Prostate gland (tissue), 2 donors: ENCODE results near the gene FFAR2.

ENCODE experiments used
- POLR2A ChIP-seq: fragments of 450-650 bp; IDR thresholded peaks from one replicate; pipeline ENCODE4 v1.6.1; 2016; ENCODE audit warnings: antibody characterized with exemption, mild to moderate bottlenecking
- POLR2AphosphoS5 ChIP-seq: sonication (generic); formaldehyde crosslinking; IDR thresholded peaks from one replicate; pipeline ENCODE4 v1.6.1; 2017; ENCODE audit warnings: antibody characterized with exemption
- TF ChIP-seq, protein P1 (sequence below), 4 experiments: fragments of 200-600 bp in 2 of 4; fragments of 450-650 bp in 2 of 4; sonication (generic) in 2 of 4; IDR thresholded peaks; 1 replicate in 3 of 4; 2 replicates in 1 of 4; pipeline ENCODE4 v1.5.1; 2016 to 2019; ENCODE audit warnings: antibody characterized with exemption in 4 of 4, mild to moderate bottlenecking in 2 of 4, moderate library complexity in 2 of 4

DNA sequence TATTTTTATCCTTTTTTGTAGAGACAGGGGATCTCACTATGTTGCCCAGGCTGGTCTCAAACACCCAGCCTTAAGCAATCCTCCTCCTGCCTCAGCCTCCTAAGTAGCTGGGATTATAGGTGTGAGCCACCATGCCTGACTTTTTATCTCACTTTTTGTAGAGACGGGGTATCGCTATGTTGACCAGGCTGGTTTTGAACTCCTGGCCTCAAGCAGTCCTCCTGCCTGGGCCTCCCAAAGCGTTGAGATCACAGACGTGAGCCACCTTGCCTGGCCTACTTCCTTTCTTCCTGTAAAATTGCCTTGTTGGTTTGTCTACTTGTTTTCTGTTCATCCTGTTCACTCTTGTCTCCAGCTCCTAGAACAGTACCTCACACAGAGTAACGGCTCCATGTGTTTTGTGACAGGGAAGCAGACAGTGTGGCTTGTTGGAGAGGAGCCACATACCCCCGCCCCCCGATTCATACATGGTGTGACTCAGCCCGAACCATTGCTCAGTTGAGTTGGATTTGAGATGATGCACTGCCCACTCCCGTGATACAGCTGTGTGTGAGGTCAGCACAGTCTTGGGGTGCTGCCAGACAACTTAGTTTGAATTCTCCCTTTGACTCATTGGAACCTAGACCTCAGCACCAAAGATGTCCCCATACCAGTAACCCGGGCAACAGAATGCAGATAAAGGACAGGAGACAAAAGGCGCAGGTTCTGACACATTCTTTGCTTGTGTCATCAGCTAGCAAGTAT is 43.0 kb upstream of the FFAR2 start:
- TF ChIP-seq, protein P1, sequence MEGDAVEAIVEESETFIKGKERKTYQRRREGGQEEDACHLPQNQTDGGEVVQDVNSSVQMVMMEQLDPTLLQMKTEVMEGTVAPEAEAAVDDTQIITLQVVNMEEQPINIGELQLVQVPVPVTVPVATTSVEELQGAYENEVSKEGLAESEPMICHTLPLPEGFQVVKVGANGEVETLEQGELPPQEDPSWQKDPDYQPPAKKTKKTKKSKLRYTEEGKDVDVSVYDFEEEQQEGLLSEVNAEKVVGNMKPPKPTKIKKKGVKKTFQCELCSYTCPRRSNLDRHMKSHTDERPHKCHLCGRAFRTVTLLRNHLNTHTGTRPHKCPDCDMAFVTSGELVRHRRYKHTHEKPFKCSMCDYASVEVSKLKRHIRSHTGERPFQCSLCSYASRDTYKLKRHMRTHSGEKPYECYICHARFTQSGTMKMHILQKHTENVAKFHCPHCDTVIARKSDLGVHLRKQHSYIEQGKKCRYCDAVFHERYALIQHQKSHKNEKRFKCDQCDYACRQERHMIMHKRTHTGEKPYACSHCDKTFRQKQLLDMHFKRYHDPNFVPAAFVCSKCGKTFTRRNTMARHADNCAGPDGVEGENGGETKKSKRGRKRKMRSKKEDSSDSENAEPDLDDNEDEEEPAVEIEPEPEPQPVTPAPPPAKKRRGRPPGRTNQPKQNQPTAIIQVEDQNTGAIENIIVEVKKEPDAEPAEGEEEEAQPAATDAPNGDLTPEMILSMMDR (IDR thresholded peaks at IDR 0.05): no peak
- TF ChIP-seq POLR2A (no peak), POLR2AphosphoS5 (no peak)
